Testis (tissue), 2 donors: ENCODE results near the gene FLT4.

Experiments
- CTCF ChIP-seq, 3 experiments: fragments of 450-650 bp in 2 of 3; fragments of 200-600 bp in 1 of 3; sonication (generic) in 1 of 3; IDR thresholded peaks; one replicate each; pipeline ENCODE4 v1.5.1; 2016 to 2019; ENCODE audit warnings: antibody characterized with exemption in 3 of 3, mild to moderate bottlenecking in 2 of 3, moderate library complexity in 1 of 3
- POLR2A ChIP-seq: fragments of 450-650 bp; IDR thresholded peaks from one replicate; pipeline ENCODE4 v1.6.1; 2017; ENCODE audit warnings: antibody characterized with exemption, mild to moderate bottlenecking, moderate library complexity

DNA sequence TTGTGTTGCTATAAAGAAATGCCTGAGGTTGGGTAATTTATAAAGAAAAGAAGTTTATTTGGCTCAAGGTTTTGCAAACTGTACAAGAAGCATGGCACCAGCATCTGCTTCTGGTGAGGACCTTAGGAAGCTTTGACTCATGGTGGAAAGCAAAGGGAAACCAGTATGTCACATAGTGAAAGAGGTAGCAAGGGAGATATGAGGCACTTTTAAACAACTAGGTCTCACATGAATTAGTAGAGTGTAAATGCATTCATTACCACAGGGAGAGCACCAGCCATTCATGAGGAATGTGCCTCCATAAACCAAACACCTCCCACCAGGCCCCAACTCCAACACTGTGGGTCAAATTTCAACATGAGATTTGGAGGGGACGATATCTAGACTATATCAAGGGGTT is 49.6 kb upstream of the FLT4 start:
- TF ChIP-seq CTCF (IDR thresholded peaks at IDR 0.05) (no peak), POLR2A (no peak)
